Suprapubic skin (tissue), 3 donors: ENCODE measurements around the gene KCNJ4.

Experiments
- EP300 ChIP-seq: sonication (generic); formaldehyde crosslinking; IDR thresholded peaks from one replicate; pipeline ENCODE4 v1.6.1; 2017; ENCODE audit warnings: antibody characterized with exemption
- POLR2A ChIP-seq, 2 donors: fragments of 450-650 bp; IDR thresholded peaks; one replicate each; pipeline ENCODE4 v1.6.1; 2017; ENCODE audit warnings: antibody characterized with exemption in 2 of 2, mild to moderate bottlenecking in 2 of 2, moderate library complexity in 2 of 2
- TF ChIP-seq, protein P1 (sequence below), 2 donors: fragments of 200-600 bp in 1 of 2; fragments of 450-650 bp in 1 of 2; sonication (generic) in 1 of 2; IDR thresholded peaks; one replicate each; pipeline ENCODE4 v1.5.1; 2016 to 2019; ENCODE audit warnings: antibody characterized with exemption in 2 of 2, mild to moderate bottlenecking in 1 of 2, moderate library complexity in 1 of 2

DNA sequence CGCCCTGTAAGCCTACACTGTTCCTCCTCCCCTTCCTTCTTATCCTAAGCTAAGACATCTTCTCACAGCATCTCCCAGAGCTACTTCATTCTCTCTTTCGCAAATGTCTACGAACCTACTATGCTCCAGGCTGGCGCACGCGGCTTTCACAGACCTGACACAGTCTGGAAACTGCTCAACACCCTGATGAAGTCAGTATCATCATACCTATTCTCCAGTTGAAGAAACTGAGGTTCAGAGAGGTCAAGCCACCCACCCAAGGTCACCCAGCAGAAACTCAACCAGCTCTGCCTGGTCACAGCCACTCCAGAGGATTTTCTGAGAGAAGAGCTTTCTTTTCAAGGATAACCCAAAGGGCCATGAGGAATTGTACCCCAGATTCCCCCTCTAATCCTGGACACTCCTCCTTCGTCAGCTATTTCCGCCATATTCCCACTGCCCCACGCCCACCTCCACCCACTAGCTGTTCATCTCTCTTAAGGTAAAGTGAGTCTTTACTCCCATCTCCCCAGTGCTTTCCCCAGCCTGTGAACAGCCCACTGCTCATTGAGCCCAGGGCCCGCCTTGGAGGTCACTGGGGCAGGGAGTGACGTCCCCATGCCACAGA lies 1.8 kb downstream of the KCNJ4 start:
- TF ChIP-seq, protein P1, sequence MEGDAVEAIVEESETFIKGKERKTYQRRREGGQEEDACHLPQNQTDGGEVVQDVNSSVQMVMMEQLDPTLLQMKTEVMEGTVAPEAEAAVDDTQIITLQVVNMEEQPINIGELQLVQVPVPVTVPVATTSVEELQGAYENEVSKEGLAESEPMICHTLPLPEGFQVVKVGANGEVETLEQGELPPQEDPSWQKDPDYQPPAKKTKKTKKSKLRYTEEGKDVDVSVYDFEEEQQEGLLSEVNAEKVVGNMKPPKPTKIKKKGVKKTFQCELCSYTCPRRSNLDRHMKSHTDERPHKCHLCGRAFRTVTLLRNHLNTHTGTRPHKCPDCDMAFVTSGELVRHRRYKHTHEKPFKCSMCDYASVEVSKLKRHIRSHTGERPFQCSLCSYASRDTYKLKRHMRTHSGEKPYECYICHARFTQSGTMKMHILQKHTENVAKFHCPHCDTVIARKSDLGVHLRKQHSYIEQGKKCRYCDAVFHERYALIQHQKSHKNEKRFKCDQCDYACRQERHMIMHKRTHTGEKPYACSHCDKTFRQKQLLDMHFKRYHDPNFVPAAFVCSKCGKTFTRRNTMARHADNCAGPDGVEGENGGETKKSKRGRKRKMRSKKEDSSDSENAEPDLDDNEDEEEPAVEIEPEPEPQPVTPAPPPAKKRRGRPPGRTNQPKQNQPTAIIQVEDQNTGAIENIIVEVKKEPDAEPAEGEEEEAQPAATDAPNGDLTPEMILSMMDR (IDR thresholded peaks at IDR 0.05), result no peak
- TF ChIP-seq POLR2A (IDR thresholded peaks at IDR 0.05) (no peak), EP300 (no peak)
